Caco-2 (cell line): ENCODE data around the gene ADARB2. TPM values are rescaled to one million over a fixed set of nuclear protein-coding genes. Genes with fewer than 3 reads are reported as not detected.

Source experiments
- BruUV-seq: library from RNA; stranded (reverse); fragments of 400-500 nt; replicated peaks from 2 replicates; lab custom pipeline; 2021; lab: Mats Ljungman, UMichigan
- CTCF ChIA-PET: fragments of 300-600 bp; sonication (Branson Sonifier 250); formaldehyde crosslinking; loops from one replicate; lab custom pipeline; 2022; ENCODE audit warnings: antibody characterized with exemption; lab: Charles Lee
- POLR2A ChIA-PET: fragments of 300-600 bp; sonication (Branson Sonifier 250); formaldehyde crosslinking; loops from one replicate; lab custom pipeline; 2022; ENCODE audit warnings: antibody characterized with exemption; lab: Charles Lee
- DNase-seq, 2 experiments: peaks; one replicate each; pipeline versions ENCODE4 v3.0.0 to v3.0.0-alpha.2; 2020 to 2022
- H3K27me3 ChIP-seq: replicated peaks from 2 replicates; pipeline ENCODE4 v1.6.0; 2011; ENCODE audit warnings: low read length; ENCODE audit not compliant: control insufficient read depth, insufficient read depth
- H3K36me3 ChIP-seq: 2 replicates; pipeline ENCODE4 v1.5.1; 2011; ENCODE audit warnings: low read length; ENCODE audit not compliant: control insufficient read depth, insufficient read depth
- H3K4me1 ChIP-seq: fragments of 250-450 bp; sonication (Bioruptor Pico); 2 replicates; pipeline ENCODE4 v1.5.1; 2020; ENCODE audit warnings: mild to moderate bottlenecking
- H3K4me3 ChIP-seq: 2 replicates; pipeline ENCODE4 v1.5.1; 2011; ENCODE audit warnings: low read depth, mild to moderate bottlenecking, control low read depth, low read length
- H3K9me3 ChIP-seq: fragments of 250-450 bp; sonication (Bioruptor Pico); 2 replicates; pipeline ENCODE4 v1.5.1; 2020; ENCODE audit warnings: mild to moderate bottlenecking, moderate library complexity
- H3K27ac Mint-ChIP-seq: one replicate; pipeline ENCODE4 v1.8.0; 2022; ENCODE audit warnings: mixed read lengths; ENCODE audit not compliant: unreplicated experiment
- H3K27me3 Mint-ChIP-seq: one replicate; pipeline ENCODE4 v1.8.0; 2022; ENCODE audit warnings: mixed read lengths; ENCODE audit not compliant: insufficient read depth, unreplicated experiment
- H3K36me3 Mint-ChIP-seq: one replicate; pipeline ENCODE4 v1.8.0; 2022; ENCODE audit warnings: mild to moderate bottlenecking, mixed read lengths; ENCODE audit not compliant: insufficient read depth, unreplicated experiment
- H3K4me1 Mint-ChIP-seq: one replicate; pipeline ENCODE4 v1.8.0; 2022; ENCODE audit warnings: low read depth, mixed read lengths; ENCODE audit not compliant: unreplicated experiment
- H3K4me3 Mint-ChIP-seq: one replicate; pipeline ENCODE4 v1.8.0; 2022; ENCODE audit warnings: mild to moderate bottlenecking, moderate library complexity, mixed read lengths; ENCODE audit not compliant: unreplicated experiment
- H3K9me3 Mint-ChIP-seq: one replicate; pipeline ENCODE4 v1.8.0; 2022; ENCODE audit warnings: mixed read lengths; ENCODE audit not compliant: unreplicated experiment
- intact Hi-C: fragments of 100-400 bp; cut with micrococcal nuclease; formaldehyde crosslinking; loops from one replicate; pipeline ENCODE4 v1.10.0; 2022; ENCODE audit not compliant: unreplicated experiment
- total RNA-seq: library from RNA; stranded (reverse); gene quantifications from 2 replicates; pipeline ENCODE4 v1.2.3, GENCODE V29; 2022
- TF ChIP-seq, protein P1 (sequence below), 2 experiments: fragments of 200-600 bp in 1 of 2; IDR thresholded peaks; 1 replicate in 1 of 2; 2 replicates in 1 of 2; pipeline versions ENCODE4 v1.5.1 to v1.8.0; 2011 to 2022; ENCODE audit warnings: antibody characterized with exemption in 1 of 2, control low read depth in 1 of 2, inconsistent platforms in 1 of 2, low read depth in 1 of 2, low read length in 1 of 2, mild to moderate bottlenecking in 1 of 2, moderate library complexity in 1 of 2; ENCODE audit not compliant: insufficient read depth in 1 of 2, severe bottlenecking in 1 of 2, unreplicated experiment in 1 of 2

The ADARB2 gene
- total RNA-seq, 1 experiment from 2014 or later = 0.27 TPM

GRCh38 chr10:1652151-1652550 lies 85.2 kb downstream of the ADARB2 start:
- Mint-ChIP-seq H3K36me3 (no peaks in the 10 kb centered on the region), H3K4me1 (no peaks in the 10 kb centered on the region), H3K9me3 (peaks cover 10% of the 10 kb centered on the region), H3K27me3 (peaks cover 10% of the 10 kb centered on the region), H3K27ac (no peak overlapping the region), H3K4me3 (no peak overlapping the region)
- Histone ChIP-seq H3K4me3 (no peak overlapping the region), H3K27me3 (no peaks in the 10 kb centered on the region), H3K9me3 (peaks cover 5% of the 10 kb centered on the region; the same call in 1 of the 2 replicates), H3K4me1 (peaks cover 4% of the 10 kb centered on the region; the same call in 1 of the 2 replicates), H3K36me3 (no peaks in the 10 kb centered on the region)
- CTCF ChIA-PET = no interaction called here
- TF ChIP-seq, protein P1, sequence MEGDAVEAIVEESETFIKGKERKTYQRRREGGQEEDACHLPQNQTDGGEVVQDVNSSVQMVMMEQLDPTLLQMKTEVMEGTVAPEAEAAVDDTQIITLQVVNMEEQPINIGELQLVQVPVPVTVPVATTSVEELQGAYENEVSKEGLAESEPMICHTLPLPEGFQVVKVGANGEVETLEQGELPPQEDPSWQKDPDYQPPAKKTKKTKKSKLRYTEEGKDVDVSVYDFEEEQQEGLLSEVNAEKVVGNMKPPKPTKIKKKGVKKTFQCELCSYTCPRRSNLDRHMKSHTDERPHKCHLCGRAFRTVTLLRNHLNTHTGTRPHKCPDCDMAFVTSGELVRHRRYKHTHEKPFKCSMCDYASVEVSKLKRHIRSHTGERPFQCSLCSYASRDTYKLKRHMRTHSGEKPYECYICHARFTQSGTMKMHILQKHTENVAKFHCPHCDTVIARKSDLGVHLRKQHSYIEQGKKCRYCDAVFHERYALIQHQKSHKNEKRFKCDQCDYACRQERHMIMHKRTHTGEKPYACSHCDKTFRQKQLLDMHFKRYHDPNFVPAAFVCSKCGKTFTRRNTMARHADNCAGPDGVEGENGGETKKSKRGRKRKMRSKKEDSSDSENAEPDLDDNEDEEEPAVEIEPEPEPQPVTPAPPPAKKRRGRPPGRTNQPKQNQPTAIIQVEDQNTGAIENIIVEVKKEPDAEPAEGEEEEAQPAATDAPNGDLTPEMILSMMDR (IDR thresholded peaks at IDR 0.05; ENCODE audit: insufficient read depth in 1 of 2, low read depth in 1 of 2, low read length in 1 of 2, severe bottlenecking in 1 of 2, unreplicated experiment in 1 of 2) = no peak
- BruUV-seq = no TSS peak
- intact Hi-C loops = no loop called here
- DNase-seq = no peak
- POLR2A ChIA-PET = no interaction called here

- ChIA-PET POLR2A (no interaction called here), CTCF (interaction anchor here (0.6 kb wide), 1 partner anchor 12 kb away, joined by 3 read pairs; no protein-coding TSS in a partner anchor)
- H3K4me1 Mint-ChIP-seq = no peaks in the 10 kb centered on the region
- H3K27me3 Mint-ChIP-seq = peaks cover 10% of the 10 kb centered on the region
- intact Hi-C loops = no loop called here
- H3K36me3 Mint-ChIP-seq = no peaks in the 10 kb centered on the region
- Histone ChIP-seq H3K36me3 (no peaks in the 10 kb centered on the region), H3K27me3 (no peaks in the 10 kb centered on the region), H3K9me3 (peaks cover 7% of the 10 kb centered on the region; the same call in 1 of the 2 replicates), H3K4me3 (no peak overlapping the region), H3K4me1 (peaks cover 4% of the 10 kb centered on the region; the same call in 1 of the 2 replicates)
- no peak overlapping the region for H3K27ac Mint-ChIP-seq
- DNase-seq = no peak
- BruUV-seq = no TSS peak
- H3K9me3 Mint-ChIP-seq = peaks cover 12% of the 10 kb centered on the region
- H3K4me3 Mint-ChIP-seq = no peak overlapping the region
- TF ChIP-seq, protein P1 (IDR thresholded peaks at IDR 0.05; ENCODE audit: insufficient read depth in 1 of 2, low read depth in 1 of 2, low read length in 1 of 2, severe bottlenecking in 1 of 2, unreplicated experiment in 1 of 2) = no peak
Measured at GRCh38 chr10:1651270-1651966, 85.9 kb downstream of the ADARB2 start.

DNA sequence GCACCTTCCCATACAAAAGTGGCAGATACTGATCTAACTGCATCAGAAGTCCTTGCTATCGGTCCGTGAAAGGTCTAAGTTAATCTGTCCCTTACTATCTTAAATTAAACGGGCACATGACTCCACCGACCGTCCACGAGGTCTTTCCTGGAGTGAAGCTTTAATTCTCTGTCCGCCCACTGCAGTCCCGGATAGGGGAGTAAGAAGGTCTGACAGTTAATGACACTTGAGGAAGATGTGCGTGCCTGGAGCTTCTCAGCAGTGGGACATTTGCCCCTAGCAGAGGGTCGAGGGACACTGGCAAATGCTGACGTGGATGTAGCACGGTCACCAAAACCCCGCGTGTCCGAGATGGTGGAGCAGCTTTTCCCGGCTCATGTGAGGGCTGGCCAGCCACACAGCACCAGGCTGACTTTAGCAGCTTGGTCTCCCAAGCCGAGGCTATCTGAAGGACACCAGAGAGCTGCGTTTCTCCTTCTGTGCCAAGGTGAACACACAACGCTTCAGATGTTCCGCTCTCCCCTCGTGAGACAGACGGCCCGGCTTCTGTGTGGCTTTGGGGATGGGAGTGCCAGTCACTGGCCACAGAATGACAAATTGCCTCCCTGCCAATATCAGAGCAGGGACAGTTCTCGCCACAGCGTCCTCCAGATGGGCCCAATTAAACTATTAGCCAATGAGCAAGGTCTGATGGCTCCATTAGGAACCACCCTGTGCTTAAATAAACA lies 86.6 kb downstream of the ADARB2 start:
- H3K27me3 ChIP-seq = no peaks in the 10 kb centered on the region
- H3K36me3 Mint-ChIP-seq = no peaks in the 10 kb centered on the region
- no peak overlapping the region for H3K4me3 Mint-ChIP-seq
- H3K4me1 Mint-ChIP-seq = no peaks in the 10 kb centered on the region
- H3K4me1 ChIP-seq = peaks cover 4% of the 10 kb centered on the region; the same call in 1 of the 2 replicates
- H3K9me3 Mint-ChIP-seq = peaks cover 12% of the 10 kb centered on the region
- ChIA-PET POLR2A (no interaction called here), CTCF (no interaction called here)
- H3K27ac Mint-ChIP-seq = no peak overlapping the region
- H3K36me3 ChIP-seq = no peaks in the 10 kb centered on the region
- no peak overlapping the region for H3K4me3 ChIP-seq
- H3K27me3 Mint-ChIP-seq = peaks cover 10% of the 10 kb centered on the region
- intact Hi-C loops = no loop called here
- BruUV-seq = no TSS peak
- DNase-seq = peak in 1 of 2 experiments; percentile 20
- peaks cover 7% of the 10 kb centered on the region; the same call in 1 of the 2 replicates for H3K9me3 ChIP-seq
- TF ChIP-seq, protein P1 (IDR thresholded peaks at IDR 0.05; ENCODE audit: insufficient read depth in 1 of 2, low read depth in 1 of 2, low read length in 1 of 2, severe bottlenecking in 1 of 2, unreplicated experiment in 1 of 2) = no peak
